Suprapubic skin (tissue), 4 donors: ENCODE data around the gene CLEC11A. TPM values are rescaled to one million over a fixed set of nuclear protein-coding genes. Genes with fewer than 3 reads are reported as not detected.
"Not testable (repeated sequence)": the region's sequence is repeated elsewhere in the genome, so short reads cannot be mapped to it uniquely, and the experiment has no call there.

Experiments
- DNase-seq, 2 donors: peaks; one replicate each; pipeline ENCODE4 v3.0.0-alpha.2; 2019; ENCODE audit warnings: low spot score in 2 of 2
- H3K27ac ChIP-seq: fragments of 200-600 bp; sonication (generic); one replicate; pipeline ENCODE4 v1.5.1; 2019
- H3K27me3 ChIP-seq: fragments of 200-600 bp; sonication (generic); one replicate; pipeline ENCODE4 v1.5.1; 2019
- H3K36me3 ChIP-seq: fragments of 200-600 bp; sonication (generic); one replicate; pipeline ENCODE4 v1.5.1; 2019
- H3K4me1 ChIP-seq: fragments of 200-600 bp; sonication (generic); one replicate; pipeline ENCODE4 v1.5.1; 2019
- H3K4me3 ChIP-seq: fragments of 200-600 bp; sonication (generic); one replicate; pipeline ENCODE4 v1.5.1; 2019; ENCODE audit warnings: mild to moderate bottlenecking
- H3K9me3 ChIP-seq: fragments of 200-600 bp; sonication (generic); one replicate; pipeline ENCODE4 v1.5.1; 2019
- EP300 ChIP-seq: sonication (generic); formaldehyde crosslinking; IDR thresholded peaks from one replicate; pipeline ENCODE4 v1.6.1; 2017; ENCODE audit warnings: antibody characterized with exemption
- POLR2A ChIP-seq, 2 donors: fragments of 450-650 bp; IDR thresholded peaks; one replicate each; pipeline ENCODE4 v1.6.1; 2017; ENCODE audit warnings: antibody characterized with exemption in 2 of 2, mild to moderate bottlenecking in 2 of 2, moderate library complexity in 2 of 2
- POLR2AphosphoS5 ChIP-seq, 3 donors: sonication (generic); formaldehyde crosslinking; IDR thresholded peaks; one replicate each; pipeline ENCODE4 v1.6.1; 2017; ENCODE audit warnings: antibody characterized with exemption in 3 of 3
- WGBS: methylation state at CpG from one replicate; pipeline ENCODE4 v1.1.5; 2018; 5-methylcytosine and 5-hydroxymethylcytosine counted together
- total RNA-seq, 4 donors: library from RNA; depleted of rRNA; stranded (reverse); fragments of >200 nt; gene quantifications; one replicate each; pipeline ENCODE4 v1.1.0, GENCODE V29; 2016
- TF ChIP-seq, protein P1 (sequence below), 2 donors: fragments of 200-600 bp in 1 of 2; fragments of 450-650 bp in 1 of 2; sonication (generic) in 1 of 2; IDR thresholded peaks; one replicate each; pipeline ENCODE4 v1.5.1; 2016 to 2019; ENCODE audit warnings: antibody characterized with exemption in 2 of 2, mild to moderate bottlenecking in 1 of 2, moderate library complexity in 1 of 2

Gene CLEC11A
- total RNA-seq, 4 donors from 2014 or later = 5.8 to 14.1 (median 7.7) TPM

DNA sequence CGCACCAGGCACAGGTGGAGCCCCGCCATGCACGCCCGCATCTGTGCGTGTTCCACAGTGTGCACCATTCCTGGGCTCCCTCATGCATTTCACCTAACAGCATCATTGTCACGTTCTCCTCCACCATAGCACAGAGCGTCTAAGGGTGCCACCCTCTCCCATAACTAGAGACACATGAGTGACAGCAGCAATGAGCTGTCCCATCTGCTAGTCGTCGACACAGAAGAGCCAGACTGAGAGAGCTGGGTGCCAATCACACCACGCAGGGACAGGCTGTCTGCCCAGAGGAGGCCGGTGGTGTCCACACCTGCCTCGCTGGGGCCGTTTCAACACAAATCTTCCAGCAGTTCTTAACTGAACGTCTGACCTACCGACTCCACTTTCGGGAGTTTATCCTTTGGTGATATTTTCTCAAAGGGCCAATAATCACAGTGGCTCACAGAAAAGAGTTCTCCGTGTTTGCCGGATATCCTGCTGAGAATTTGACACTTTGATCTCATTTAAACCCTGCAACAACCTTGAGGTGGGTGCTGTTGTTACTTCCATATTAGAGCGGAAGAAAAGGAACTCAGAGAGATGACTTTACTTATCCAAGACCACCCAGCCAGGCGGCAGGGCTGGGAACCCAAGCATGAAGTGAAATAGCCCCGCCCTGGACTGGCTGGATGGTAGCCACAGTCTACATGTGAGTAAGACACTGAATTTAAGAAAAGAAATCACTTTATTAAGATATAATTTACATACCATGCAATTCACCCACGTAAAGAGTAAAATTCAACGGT is 16.2 kb downstream of the CLEC11A start:
- Histone ChIP-seq H3K27me3 (peaks cover 76% of the 10 kb centered on the region), H3K4me3 (no peak overlapping the region), H3K27ac (no peak overlapping the region), H3K9me3 (no peaks in the 10 kb centered on the region), H3K4me1 (no peaks in the 10 kb centered on the region), H3K36me3 (no peaks in the 10 kb centered on the region)
- TF ChIP-seq POLR2A (IDR thresholded peaks at IDR 0.05) = no peak
- WGBS = 76% methylated on average over 23 of the region's 23 CpGs
- DNase-seq = no peak

- Histone ChIP-seq H3K4me1 (no peaks in the 10 kb centered on the region), H3K4me3 (no peak overlapping the region), H3K36me3 (no peaks in the 10 kb centered on the region), H3K27me3 (peaks cover 73% of the 10 kb centered on the region), H3K27ac (no peak overlapping the region), H3K9me3 (no peaks in the 10 kb centered on the region)
- 53% methylated on average over 11 of the region's 11 CpGs for WGBS
- no peak for DNase-seq
- TF ChIP-seq EP300 (no peak), POLR2AphosphoS5 (IDR thresholded peaks at IDR 0.05) (no peak), POLR2A (IDR thresholded peaks at IDR 0.05) (no peak)
- TF ChIP-seq, protein P1, sequence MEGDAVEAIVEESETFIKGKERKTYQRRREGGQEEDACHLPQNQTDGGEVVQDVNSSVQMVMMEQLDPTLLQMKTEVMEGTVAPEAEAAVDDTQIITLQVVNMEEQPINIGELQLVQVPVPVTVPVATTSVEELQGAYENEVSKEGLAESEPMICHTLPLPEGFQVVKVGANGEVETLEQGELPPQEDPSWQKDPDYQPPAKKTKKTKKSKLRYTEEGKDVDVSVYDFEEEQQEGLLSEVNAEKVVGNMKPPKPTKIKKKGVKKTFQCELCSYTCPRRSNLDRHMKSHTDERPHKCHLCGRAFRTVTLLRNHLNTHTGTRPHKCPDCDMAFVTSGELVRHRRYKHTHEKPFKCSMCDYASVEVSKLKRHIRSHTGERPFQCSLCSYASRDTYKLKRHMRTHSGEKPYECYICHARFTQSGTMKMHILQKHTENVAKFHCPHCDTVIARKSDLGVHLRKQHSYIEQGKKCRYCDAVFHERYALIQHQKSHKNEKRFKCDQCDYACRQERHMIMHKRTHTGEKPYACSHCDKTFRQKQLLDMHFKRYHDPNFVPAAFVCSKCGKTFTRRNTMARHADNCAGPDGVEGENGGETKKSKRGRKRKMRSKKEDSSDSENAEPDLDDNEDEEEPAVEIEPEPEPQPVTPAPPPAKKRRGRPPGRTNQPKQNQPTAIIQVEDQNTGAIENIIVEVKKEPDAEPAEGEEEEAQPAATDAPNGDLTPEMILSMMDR (IDR thresholded peaks at IDR 0.05) = no peak
These were observed 16.8 kb downstream of the CLEC11A start for GRCh38 chr19:50739914-50740426.

GRCh38 chr19:50741179-50741933 is 18.2 kb downstream of the CLEC11A start:
- WGBS = 69% methylated on average over 18 of the region's 18 CpGs
- Histone ChIP-seq H3K27ac (no peak overlapping the region), H3K4me1 (no peaks in the 10 kb centered on the region), H3K9me3 (no peaks in the 10 kb centered on the region), H3K36me3 (no peaks in the 10 kb centered on the region), H3K4me3 (no peak overlapping the region), H3K27me3 (peaks cover 66% of the 10 kb centered on the region)
- no peak for TF ChIP-seq POLR2AphosphoS5 (IDR thresholded peaks at IDR 0.05)
- TF ChIP-seq EP300 = no peak
- TF ChIP-seq POLR2A (IDR thresholded peaks at IDR 0.05) = no peak
- TF ChIP-seq, protein P1 (IDR thresholded peaks at IDR 0.05) = no peak
- DNase-seq = no peak

DNA sequence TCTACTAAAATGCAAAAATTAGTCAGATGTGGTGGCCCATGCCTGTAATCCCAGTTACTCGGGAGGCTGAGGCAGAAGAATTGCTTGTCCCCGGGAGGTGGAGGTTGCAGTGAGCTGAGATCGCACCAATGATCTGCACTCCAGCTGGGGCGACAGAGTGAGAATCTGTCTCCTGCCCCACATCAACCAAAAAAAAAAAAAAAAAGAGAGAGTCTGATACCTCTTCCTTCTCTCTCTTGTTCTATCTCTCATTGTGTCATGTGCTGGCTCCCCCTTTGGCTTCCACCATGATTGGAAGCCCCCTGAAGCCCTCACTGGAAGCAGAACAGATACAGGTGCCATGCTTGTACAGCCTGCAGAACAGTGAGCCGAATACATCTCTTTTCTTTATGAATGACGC is 20.4 kb downstream of the CLEC11A start:
- H3K9me3 ChIP-seq = no peaks in the 10 kb centered on the region
- no peak overlapping the region for H3K27ac ChIP-seq
- H3K4me3 ChIP-seq = no peak overlapping the region
- H3K27me3 ChIP-seq = peaks cover 52% of the 10 kb centered on the region
- TF ChIP-seq POLR2A (IDR thresholded peaks at IDR 0.05) (no peak), EP300 (no peak), POLR2AphosphoS5 (IDR thresholded peaks at IDR 0.05) (no peak)
- TF ChIP-seq, protein P1 (IDR thresholded peaks at IDR 0.05) = no peak
- WGBS = 76% methylated on average over 6 of the region's 6 CpGs
- H3K36me3 ChIP-seq = no peaks in the 10 kb centered on the region
- H3K4me1 ChIP-seq = no peaks in the 10 kb centered on the region
- no peak for DNase-seq

DNA sequence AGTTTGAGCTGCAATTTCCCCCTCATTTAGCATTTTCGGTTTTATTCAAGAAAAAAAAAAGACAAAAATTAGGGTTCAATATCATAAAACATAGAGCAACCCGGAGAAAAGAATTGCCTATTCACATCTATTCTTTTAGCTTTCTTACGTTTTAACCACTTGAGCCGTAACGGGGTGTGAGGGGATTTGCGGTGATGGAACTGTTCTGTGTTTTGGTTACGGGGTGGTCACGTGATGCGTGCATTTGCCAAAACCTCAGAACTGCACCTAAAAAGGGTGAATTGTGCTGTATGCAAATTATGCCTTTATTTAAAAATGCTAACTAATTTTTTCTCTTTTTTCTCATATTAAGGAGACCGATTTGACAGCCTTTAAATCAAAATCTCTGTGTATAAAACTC is 22.1 kb downstream of the CLEC11A start:
- DNase-seq = no peak
- no peaks in the 10 kb centered on the region for H3K4me1 ChIP-seq
- H3K36me3 ChIP-seq = no peaks in the 10 kb centered on the region
- WGBS = 81% methylated on average over 10 of the region's 10 CpGs
- H3K27me3 ChIP-seq = peaks cover 48% of the 10 kb centered on the region
- TF ChIP-seq, protein P1 (IDR thresholded peaks at IDR 0.05) = no peak
- no peak for TF ChIP-seq EP300
- TF ChIP-seq POLR2AphosphoS5 (IDR thresholded peaks at IDR 0.05) = no peak
- no peak for TF ChIP-seq POLR2A (IDR thresholded peaks at IDR 0.05)
- no peak overlapping the region for H3K4me3 ChIP-seq
- no peaks in the 10 kb centered on the region for H3K9me3 ChIP-seq
- no peak overlapping the region for H3K27ac ChIP-seq

GRCh38 chr19:50747141-50747540 is 24.0 kb downstream of the CLEC11A start:
- H3K36me3 ChIP-seq, H3K9me3 ChIP-seq, H3K4me3 ChIP-seq, H3K27ac ChIP-seq, H3K4me1 ChIP-seq, DNase-seq: not testable (repeated sequence)
- H3K27me3 ChIP-seq = peaks cover 33% of the 10 kb centered on the region
- WGBS = 63% methylated on average over 14 of the region's 14 CpGs
